ENCODE data around the gene SNRNP200. TPM values are rescaled to one million over a fixed set of nuclear protein-coding genes. Genes with fewer than 3 reads are reported as not detected.
"Not testable (repeated sequence)": the region's sequence is repeated elsewhere in the genome, so short reads cannot be mapped to it uniquely, and the experiment has no call there.

Gene SNRNP200
- total RNA-seq, 1 donor from 2014 or later = 208 TPM

DNA sequence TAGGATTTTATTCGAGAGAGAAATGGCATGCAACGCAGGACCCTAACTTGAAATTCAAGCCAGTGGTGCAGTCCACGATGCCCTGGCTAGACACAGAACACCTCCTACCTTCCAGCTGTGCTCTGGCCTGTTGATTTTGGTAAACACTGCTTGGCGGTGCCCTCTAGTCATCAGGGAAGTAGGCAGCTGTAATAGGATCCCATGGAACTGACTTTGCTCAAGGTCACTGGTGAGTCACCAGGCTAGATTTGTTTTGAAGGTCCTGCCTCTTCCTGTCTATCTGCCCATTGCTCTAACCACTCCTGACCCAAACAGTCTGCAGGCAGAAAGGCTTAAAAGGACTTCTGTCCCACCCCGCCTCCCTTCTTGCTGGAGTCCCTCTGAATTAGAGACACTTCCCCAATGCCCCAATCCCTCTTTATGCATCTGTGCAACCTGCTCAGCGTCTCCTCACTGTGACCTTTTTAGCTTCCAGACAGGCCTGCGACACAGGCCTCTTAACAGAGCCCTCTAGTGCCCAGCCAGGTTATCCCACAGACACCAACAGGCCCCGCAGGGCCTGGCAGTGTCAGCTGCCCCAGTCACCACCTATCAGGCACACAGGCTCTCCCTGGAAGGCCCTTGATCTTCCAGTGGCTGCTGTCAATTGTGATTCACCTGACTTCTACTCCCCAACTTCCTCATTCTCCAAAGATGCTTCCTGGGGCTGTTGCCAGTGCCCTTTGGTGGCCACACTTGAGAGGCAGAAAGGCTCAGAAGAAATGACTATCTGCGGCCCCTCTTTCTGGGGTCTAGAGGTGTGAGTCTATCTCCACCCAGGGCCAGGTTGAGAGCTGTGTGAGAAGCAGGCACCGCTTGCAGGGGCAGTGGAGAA lies 44.7 kb downstream of the SNRNP200 start:
- H3K27ac Mint-ChIP-seq = peak overlapping the region; percentile 80
- H3K27me3 Mint-ChIP-seq = no peaks in the 10 kb centered on the region
- ATAC-seq (ENCODE audit: low read depth) = peak; percentile 56
- no peak for DNase-seq
- CTCF ChIA-PET = interaction anchor here (0.5 to 4.2 kb wide), 12 partner anchors 13 to 238 kb away, joined by 3 to 22 read pairs (median 4); partner anchors contain the start of genes ASTL and STARD7
- H3K36me3 Mint-ChIP-seq (ENCODE audit: low read depth) = peaks cover 59% of the 10 kb centered on the region
- H3K4me3 Mint-ChIP-seq = peak overlapping the region; percentile 36
- H3K4me1 Mint-ChIP-seq = peaks cover 89% of the 10 kb centered on the region
- intact Hi-C loops (cut with micrococcal nuclease) = loop anchor here (1.0 to 10.0 kb wide), 5 partner anchors 15 to 504 kb away; partner anchors contain the start of genes ASTL and CNNM4
- POLR2A ChIA-PET = interaction anchor here (1.2 to 4.7 kb wide), 8 partner anchors 18 to 122 kb away, joined by 3 to 40 read pairs (median 4); partner anchors contain the start of genes ASTL, DUSP2 and STARD7
- H3K9me3 Mint-ChIP-seq = no peaks in the 10 kb centered on the region
- TF ChIP-seq CTCF (IDR thresholded peaks at IDR 0.05) = no peak

DNA sequence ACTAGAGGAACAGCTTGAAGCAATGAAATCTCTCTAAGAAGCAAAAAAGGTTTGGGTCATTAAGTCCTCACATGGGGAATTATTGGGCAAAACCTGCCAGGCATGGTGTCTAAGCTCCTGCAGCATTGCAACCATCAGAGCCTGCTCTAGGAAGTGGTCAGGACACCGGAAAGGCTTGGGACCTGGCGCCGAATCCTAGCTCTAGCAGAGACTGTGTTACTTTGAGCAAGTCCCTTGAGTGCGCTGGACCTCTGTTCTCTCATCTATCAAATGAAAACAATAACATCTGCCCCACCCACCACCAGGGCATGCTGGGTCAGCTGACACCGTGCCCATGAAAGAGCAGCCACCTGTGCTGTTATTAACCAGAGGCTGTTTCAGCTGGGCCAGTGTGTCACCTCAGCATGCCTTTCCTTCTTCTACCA lies 45.8 kb downstream of the SNRNP200 start:
- CTCF ChIA-PET = interaction anchor here (1.0 to 4.2 kb wide), 8 partner anchors 13 to 121 kb away, joined by 3 to 22 read pairs (median 4); partner anchors contain the start of gene ASTL
- no peak for TF ChIP-seq CTCF (IDR thresholded peaks at IDR 0.05)
- POLR2A ChIA-PET = interaction anchor here (1.1 to 4.7 kb wide), 4 partner anchors 11 to 54 kb away, joined by 3 to 40 read pairs (median 6); partner anchors contain the start of gene STARD7
- Mint-ChIP-seq H3K4me1 (peaks cover 94% of the 10 kb centered on the region), H3K4me3 (peak overlapping the region; percentile 48), H3K36me3 (ENCODE audit: low read depth) (peaks cover 68% of the 10 kb centered on the region), H3K9me3 (no peaks in the 10 kb centered on the region), H3K27ac (peak overlapping the region; percentile 80), H3K27me3 (no peaks in the 10 kb centered on the region)
- DNase-seq = no peak
- ATAC-seq (ENCODE audit: low read depth) = no peak
- intact Hi-C loops (cut with micrococcal nuclease) = no loop called here

DNA sequence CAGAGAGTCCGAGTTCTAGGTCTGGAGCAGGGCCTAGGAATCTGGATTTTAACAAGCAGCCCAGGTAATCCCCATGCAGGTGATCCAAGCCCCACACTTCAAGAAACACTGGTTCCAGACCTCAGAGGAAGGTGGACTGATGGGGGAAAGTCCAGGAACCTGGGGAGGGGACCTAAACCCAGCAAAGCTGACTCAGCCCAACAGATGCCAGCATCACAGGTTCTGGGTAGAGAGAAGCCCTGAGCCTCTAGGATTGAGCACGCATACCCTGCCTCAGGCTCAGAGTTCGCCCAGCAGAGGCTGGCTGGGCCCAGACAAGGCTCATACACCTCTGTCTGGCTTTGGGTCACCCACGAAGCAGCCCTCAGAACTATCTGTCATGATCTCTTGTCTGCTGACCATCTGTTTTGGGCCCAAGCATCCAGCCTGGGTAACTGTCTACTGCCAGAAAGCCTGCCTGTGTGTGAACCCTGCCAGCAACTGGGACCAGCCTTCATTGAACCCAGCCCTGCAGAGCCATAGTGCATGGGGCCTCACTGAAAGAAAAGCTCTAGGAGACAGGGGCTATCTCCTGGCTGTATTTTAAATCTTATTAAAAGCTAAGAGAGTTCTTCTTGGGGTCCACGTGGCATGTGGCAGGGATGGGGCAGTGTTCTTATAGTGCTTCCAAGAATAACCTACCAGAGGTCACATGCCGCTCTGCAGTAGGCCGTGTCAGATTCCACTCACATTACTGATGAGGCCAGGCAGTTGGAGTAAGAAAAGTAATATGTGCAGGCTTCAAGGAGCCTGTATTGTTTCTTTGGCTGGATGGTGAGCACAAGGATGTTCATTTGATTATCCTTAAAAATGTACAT lies 47.0 kb downstream of the SNRNP200 start:
- ChIA-PET CTCF (interaction anchor here (1.0 to 4.2 kb wide), 3 partner anchors 24 to 84 kb away, joined by 3 to 22 read pairs (median 4); no protein-coding TSS in a partner anchor), POLR2A (interaction anchor here (1.1 to 4.7 kb wide), 3 partner anchors 10 to 53 kb away, joined by 3 to 40 read pairs (median 4); partner anchors contain the start of gene STARD7)
- no peaks in the 10 kb centered on the region for H3K9me3 Mint-ChIP-seq
- DNase-seq (no peak), ATAC-seq (ENCODE audit: low read depth) (no peak)
- TF ChIP-seq CTCF (IDR thresholded peaks at IDR 0.05) = no peak
- peak overlapping the region; percentile 25 for H3K4me3 Mint-ChIP-seq
- H3K27ac Mint-ChIP-seq = peak overlapping the region; percentile 80
- intact Hi-C loops (cut with micrococcal nuclease) = no loop called here
- H3K4me1 Mint-ChIP-seq = peaks cover 83% of the 10 kb centered on the region
- H3K27me3 Mint-ChIP-seq = no peaks in the 10 kb centered on the region
- H3K36me3 Mint-ChIP-seq (ENCODE audit: low read depth) = peaks cover 69% of the 10 kb centered on the region

GRCh38 chr2:96257744-96258143 lies 47.6 kb downstream of the SNRNP200 start:
- not testable (repeated sequence) for H3K9me3 Mint-ChIP-seq; DNase-seq; H3K27me3 Mint-ChIP-seq; ATAC-seq (ENCODE audit: low read depth)
- peak overlapping the region; percentile 30 for H3K27ac Mint-ChIP-seq
- peaks cover 71% of the 10 kb centered on the region for H3K36me3 Mint-ChIP-seq (ENCODE audit: low read depth)
- H3K4me3 Mint-ChIP-seq = peak overlapping the region; percentile 25
- H3K4me1 Mint-ChIP-seq = peaks cover 78% of the 10 kb centered on the region
- ChIA-PET CTCF (interaction anchor here (1.5 kb wide), 1 partner anchor 15 kb away, joined by 4 read pairs; no protein-coding TSS in a partner anchor), POLR2A (interaction anchor here (0.7 to 4.9 kb wide), 3 partner anchors 8 to 49 kb away, joined by 3 to 24 read pairs (median 4); partner anchors contain the start of genes CIAO1, STARD7 and TMEM127)
- intact Hi-C loops (cut with micrococcal nuclease) = loop anchor here (2.0 kb wide), 1 partner anchor 15 kb away; no protein-coding TSS in a partner anchor

Data from activated B cell treated with CpG ODN at 0.5 μM for 24 hours (primary cell).